CD4-positive, alpha-beta T cell treated with Interleukin-6 for 4 hours (primary cell): ENCODE data around the gene UNKL.

Experiments used
- DNase-seq: peaks from one replicate; pipeline ENCODE4 v3.0.0-alpha.2; 2020; ENCODE audit warnings: mixed read lengths

UNKL gene

DNA sequence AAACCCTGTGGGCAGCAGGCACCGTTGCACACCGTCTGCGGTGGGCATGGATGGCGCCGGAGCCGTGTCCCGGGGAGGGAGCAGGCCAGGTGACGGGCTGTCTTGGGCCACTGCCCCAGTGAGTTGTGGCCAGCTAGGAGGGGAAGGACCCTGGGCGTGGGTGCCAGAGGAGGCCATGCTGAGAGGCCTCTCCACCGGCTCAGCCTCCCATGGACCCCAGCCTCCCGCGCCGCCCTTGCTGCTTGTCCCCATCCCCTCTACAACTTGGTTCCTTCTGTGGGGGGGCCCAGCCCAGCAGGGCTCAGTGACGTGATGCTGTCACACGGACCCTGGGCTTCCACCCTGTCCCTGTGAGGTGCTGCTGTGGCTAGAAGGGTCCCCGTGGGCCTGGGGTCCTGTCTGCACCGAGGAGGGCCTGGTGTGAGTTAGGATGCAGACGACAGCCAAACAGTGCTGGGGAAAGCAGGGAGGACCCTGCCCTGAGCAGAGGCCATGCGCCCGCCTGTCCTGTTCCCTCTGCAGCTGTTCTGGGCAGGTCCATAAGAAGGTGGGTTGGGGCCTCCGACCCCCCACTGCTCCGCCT is 93.8 kb downstream of the UNKL start:
- no peak for DNase-seq

DNA sequence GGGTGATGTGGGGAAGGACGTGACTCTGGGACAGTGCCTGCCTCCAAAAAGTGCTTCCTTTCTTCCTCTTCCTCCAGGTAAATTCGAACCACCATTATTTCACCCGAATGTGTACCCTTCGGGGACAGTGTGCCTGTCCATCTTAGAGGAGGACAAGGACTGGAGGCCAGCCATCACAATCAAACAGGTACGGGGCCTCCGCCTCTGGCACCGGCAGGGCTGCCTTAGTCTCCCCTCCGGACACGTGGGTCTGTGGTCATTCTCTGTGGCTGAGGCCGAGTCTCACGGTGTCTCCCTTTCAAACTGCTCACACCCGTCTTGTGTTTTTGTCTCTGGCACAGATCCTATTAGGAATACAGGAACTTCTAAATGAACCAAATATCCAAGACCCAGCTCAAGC is 94.4 kb downstream of the UNKL start:
- no peak for DNase-seq

DNA sequence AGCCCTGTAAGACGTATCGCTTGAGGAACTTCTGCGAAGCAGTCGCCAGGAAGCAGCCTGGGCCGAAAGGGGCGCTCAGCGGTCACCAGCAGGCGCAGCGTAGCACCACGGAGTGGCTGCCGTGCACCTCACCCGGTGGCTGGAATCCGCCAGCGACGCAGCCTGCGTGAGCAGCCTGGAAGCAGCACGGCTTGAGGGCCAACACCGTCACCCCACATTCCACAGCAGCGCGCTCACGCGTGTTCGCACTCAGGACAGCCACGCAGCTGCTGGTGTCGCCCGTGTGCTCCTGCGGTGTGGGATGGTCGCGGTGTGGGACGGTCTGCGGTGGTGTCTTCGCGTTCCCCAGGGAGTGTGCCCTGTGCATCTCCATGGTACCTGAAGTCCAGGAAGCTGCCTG is 95.5 kb downstream of the UNKL start:
- no peak for DNase-seq

GRCh38 chr16:1318268-1318545 is 96.3 kb downstream of the UNKL start:
- no peak for DNase-seq

GRCh38 chr16:1317479-1318267 is 96.8 kb downstream of the UNKL start:
- DNase-seq, result no peak

- no peak for DNase-seq
Measured at GRCh38 chr16:1316033-1316405, 98.5 kb downstream of the UNKL start.

GRCh38 chr16:1315081-1316032 is 99.1 kb downstream of the UNKL start:
- DNase-seq, result no peak

GRCh38 chr16:1314399-1315068 is 100.0 kb downstream of the UNKL start:
- DNase-seq, result no peak

GRCh38 chr16:1313721-1314369 is 100.7 kb downstream of the UNKL start:
- no peak for DNase-seq
